Cardiac muscle cell (in vitro differentiated cells and primary cell): Measurements from ENCODE around the gene TRIM67. TPM values are rescaled to one million over a fixed set of nuclear protein-coding genes. Genes with fewer than 3 reads are reported as not detected.

ENCODE experiments used
- DNase-seq, 2 donors: peaks; one replicate each; pipeline versions ENCODE4 v3.0.0 to v3.0.0-alpha.2; 2010 to 2017; ENCODE audit warnings: low read depth in 1 of 2, low spot score in 1 of 2
- H3K27ac ChIP-seq: fragments of 200-600 bp; sonication (generic); 2 replicates; pipeline ENCODE4 v1.5.1; 2016
- H3K27me3 ChIP-seq: fragments of 200-600 bp; sonication (generic); 2 replicates; pipeline ENCODE4 v1.6.0; 2016; ENCODE audit warnings: control low read depth
- H3K36me3 ChIP-seq: fragments of 200-600 bp; sonication (generic); 2 replicates; pipeline ENCODE4 v1.5.1; 2016; ENCODE audit warnings: control low read depth
- H3K4me1 ChIP-seq: fragments of 200-600 bp; sonication (generic); 2 replicates; pipeline ENCODE4 v1.8.1; 2017; ENCODE audit warnings: low read depth, mild to moderate bottlenecking, mixed run types
- H3K4me3 ChIP-seq: fragments of 200-600 bp; sonication (generic); 2 replicates; pipeline ENCODE4 v1.5.1; 2016; ENCODE audit warnings: mild to moderate bottlenecking
- H3K9me3 ChIP-seq: fragments of 200-600 bp; sonication (generic); 2 replicates; pipeline ENCODE4 v1.5.1; 2017; ENCODE audit warnings: low read depth, mild to moderate bottlenecking, control low read depth
- CTCF ChIP-seq: IDR thresholded peaks from 2 replicates; pipeline ENCODE4 v1.5.1; 2012; ENCODE audit warnings: low read depth, mild to moderate bottlenecking, low read length
- polyA plus RNA-seq: library from polyadenylated mRNA; unstranded; fragments of >200 nt; fragmentation: Nextera tagmentation; extraction: Ambion mirVana; gene quantifications from 2 replicates; pipeline ENCODE4 v1.2.1, GENCODE V29; 2016
- total RNA-seq: library from RNA; depleted of rRNA; stranded (reverse); fragments of >200 nt; gene quantifications from 2 replicates; pipeline ENCODE4 v1.2.3, GENCODE V29; 2016

The TRIM67 gene
- total and polyA plus RNA-seq, 2 experiments from 2014 or later: 0.06 TPM; not detected in 1

GRCh38 chr1:231215681-231216385, 54.0 kb downstream of the TRIM67 start:
- Histone ChIP-seq H3K27me3 (peaks cover 52% of the 10 kb centered on the region), H3K4me1 (no peaks in the 10 kb centered on the region), H3K9me3 (no peaks in the 10 kb centered on the region), H3K36me3 (no peaks in the 10 kb centered on the region), H3K27ac (no peak overlapping the region), H3K4me3 (no peak overlapping the region)
- DNase-seq: no peak
- no peak for TF ChIP-seq CTCF

- peaks cover 52% of the 10 kb centered on the region for H3K27me3 ChIP-seq
- no peak for DNase-seq
- H3K36me3 ChIP-seq: no peaks in the 10 kb centered on the region
- no peak overlapping the region for H3K27ac ChIP-seq
- TF ChIP-seq CTCF: no peak
- H3K4me3 ChIP-seq: no peak overlapping the region
- H3K4me1 ChIP-seq: no peaks in the 10 kb centered on the region
- H3K9me3 ChIP-seq: no peaks in the 10 kb centered on the region
Observed at GRCh38 chr1:231216498-231216897, 54.6 kb downstream of the TRIM67 start.

- Histone ChIP-seq H3K9me3 (no peaks in the 10 kb centered on the region), H3K4me1 (no peaks in the 10 kb centered on the region), H3K4me3 (no peak overlapping the region), H3K36me3 (no peaks in the 10 kb centered on the region), H3K27ac (no peak overlapping the region), H3K27me3 (peaks cover 52% of the 10 kb centered on the region)
- TF ChIP-seq CTCF: no peak
- DNase-seq: no peak
Observed at GRCh38 chr1:231217056-231217455, 55.2 kb downstream of the TRIM67 start.

GRCh38 chr1:231218078-231218477, 56.2 kb downstream of the TRIM67 start:
- no peaks in the 10 kb centered on the region for H3K36me3 ChIP-seq
- no peak for DNase-seq
- H3K4me3 ChIP-seq: no peak overlapping the region
- H3K27ac ChIP-seq: no peak overlapping the region
- H3K9me3 ChIP-seq: no peaks in the 10 kb centered on the region
- no peaks in the 10 kb centered on the region for H3K4me1 ChIP-seq
- peaks cover 45% of the 10 kb centered on the region for H3K27me3 ChIP-seq
- TF ChIP-seq CTCF: no peak

GRCh38 chr1:231219422-231220401, 57.9 kb downstream of the TRIM67 start:
- no peak overlapping the region for H3K4me3 ChIP-seq
- no peak for TF ChIP-seq CTCF
- peaks cover 40% of the 10 kb centered on the region for H3K27me3 ChIP-seq
- no peaks in the 10 kb centered on the region for H3K9me3 ChIP-seq
- no peak for DNase-seq
- peaks cover 4% of the 10 kb centered on the region for H3K36me3 ChIP-seq
- no peak overlapping the region for H3K27ac ChIP-seq
- H3K4me1 ChIP-seq: no peaks in the 10 kb centered on the region
